Measurements from ENCODE around the gene ACAP2.

- no peak for TF ChIP-seq CTCF (IDR thresholded peaks at IDR 0.05)
- no peak for TF ChIP-seq POLR2A (IDR thresholded peaks at IDR 0.05)
These were observed 17.4 kb upstream of the ACAP2 start for GRCh38 chr3:195460091-195460713.
